K562 (cell line): Measurements from ENCODE around the gene ACAP3. TPM values are rescaled to one million over a fixed set of nuclear protein-coding genes. Genes with fewer than 3 reads are reported as not detected.

ENCODE experiments used
- CREB1 ChIP-seq, 2 experiments: sonication (generic) in 1 of 2; formaldehyde crosslinking in 1 of 2; IDR thresholded peaks; 2 replicates each; pipeline versions ENCODE4 v1.6.1 to v1.8.0; 2012 to 2022; ENCODE audit warnings: inconsistent platforms in 1 of 2, mild to moderate bottlenecking in 1 of 2, missing genetic modification reagents in 1 of 2, moderate library complexity in 1 of 2
- DDX20 ChIP-seq: fragments of 450-650 bp; IDR thresholded peaks from 2 replicates; pipeline ENCODE4 v1.6.1; 2016; ENCODE audit warnings: missing genetic modification characterization, low read depth, mild to moderate bottlenecking, missing compliant biosample characterization, moderate library complexity
- ETV6 ChIP-seq, 3 experiments: fragments of 150-350 bp in 1 of 3; sonication (generic) in 1 of 3; formaldehyde crosslinking in 1 of 3; IDR thresholded peaks; 2 replicates each; pipeline versions ENCODE4 v1.6.1 to v1.8.0; 2014 to 2022; ENCODE audit warnings: borderline replicate concordance in 2 of 3, low read depth in 2 of 3, antibody characterized with exemption in 1 of 3, low read length in 1 of 3, mild to moderate bottlenecking in 1 of 3, missing genetic modification reagents in 1 of 3
- GABPB2 ChIP-seq: fragments of 250-450 bp; sonication (Bioruptor Pico); conservative IDR thresholded peaks from 2 replicates; pipeline ENCODE4 v1.5.1; 2021; ENCODE audit warnings: mild to moderate bottlenecking
- GATAD2A ChIP-seq: fragments of 450-650 bp; IDR thresholded peaks from 2 replicates; pipeline ENCODE4 v1.6.1; 2017
- GMEB1 ChIP-seq: fragments of 250-450 bp; sonication (Bioruptor Pico); IDR thresholded peaks from 2 replicates; pipeline ENCODE4 v1.4.0; 2020; ENCODE audit warnings: mild to moderate bottlenecking
- HDGF ChIP-seq: fragments of 450-650 bp; IDR thresholded peaks from 2 replicates; pipeline ENCODE4 v1.6.1; 2016
- KDM5B ChIP-seq: fragments of 200-600 bp; sonication (generic); IDR thresholded peaks from 2 replicates; pipeline ENCODE4 v1.6.1; 2012; ENCODE audit warnings: low read depth, mild to moderate bottlenecking, moderate library complexity, low read length, control low read depth, inconsistent platforms; ENCODE audit not compliant: insufficient replicate concordance
- NR2F6 ChIP-seq: fragments of 450-650 bp; formaldehyde crosslinking; IDR thresholded peaks from 2 replicates; pipeline ENCODE4 v1.4.0; 2020; ENCODE audit warnings: mild to moderate bottlenecking
- SAP30 ChIP-seq: fragments of 200-600 bp; sonication (generic); IDR thresholded peaks from 2 replicates; pipeline ENCODE4 v1.6.1; 2012; ENCODE audit warnings: borderline replicate concordance, low read depth, mild to moderate bottlenecking, moderate library complexity, low read length, control low read depth, inconsistent platforms; ENCODE audit not compliant: insufficient read depth, poor library complexity, severe bottlenecking
- SIN3B ChIP-seq: fragments of 450-650 bp; IDR thresholded peaks from 2 replicates; pipeline ENCODE4 v1.6.1; 2017; ENCODE audit warnings: low read depth, mild to moderate bottlenecking, moderate library complexity
- SIRT6 ChIP-seq: IDR thresholded peaks from one replicate; pipeline ENCODE4 v1.6.1; 2012; ENCODE audit warnings: low read depth, mild to moderate bottlenecking, control low read depth, inconsistent platforms, low read length, moderate library complexity
- TSC22D4 ChIP-seq: fragments of 450-650 bp; IDR thresholded peaks from 2 replicates; pipeline ENCODE4 v1.6.1; 2016; ENCODE audit warnings: missing genetic modification characterization, missing biosample characterization, control low read depth
- VEZF1 ChIP-seq: fragments of 200-800 bp; sonication (Bioruptor generic); IDR thresholded peaks from 2 replicates; pipeline ENCODE4 v1.6.1; 2017; ENCODE audit warnings: missing genetic modification characterization, missing compliant biosample characterization
- ZNF589 ChIP-seq: fragments of 200-800 bp; sonication (Bioruptor generic); IDR thresholded peaks from 2 replicates; pipeline ENCODE4 v1.6.1; 2016; ENCODE audit warnings: low read depth, missing genetic modification characterization, missing compliant biosample characterization
- polyA plus RNA-seq, 8 experiments: library from polyadenylated mRNA; depleted of rRNA in 4 of 8; stranded (reverse) in 5 of 8; unstranded in 3 of 8; fragments of >200 nt; fragmentation: Nextera tagmentation in 2 of 8; fragmentation: Illumina TruSeq in 1 of 8; extraction: Ambion mirVana in 2 of 8; extraction: Trizol in 1 of 8; gene quantifications; 2 replicates each; pipeline versions ENCODE4 v1.2.1 to v1.2.3, GENCODE V29; 2011 to 2014; ENCODE audit warnings: inconsistent platforms in 1 of 8, missing spikeins in 1 of 8
- total RNA-seq, 7 experiments: library from RNA; depleted of rRNA in 6 of 7; stranded (reverse); fragments of >200 nt in 6 of 7; fragmentation: Illumina TruSeq in 2 of 7; extraction: Trizol in 2 of 7; gene quantifications; 2 replicates each; pipeline versions ENCODE4 v1.2.1 to v1.2.3, GENCODE V29; 2011 to 2021; ENCODE audit warnings: low replicate concordance in 1 of 7
- TF ChIP-seq, protein P1 (sequence below): fragments of 200-800 bp; sonication (Bioruptor generic); IDR thresholded peaks from 2 replicates; pipeline ENCODE4 v1.6.1; 2016; ENCODE audit warnings: missing genetic modification characterization, missing compliant biosample characterization
- TF ChIP-seq, protein P2 (sequence below): sonication (generic); formaldehyde crosslinking; IDR thresholded peaks from 2 replicates; pipeline ENCODE4 v1.9.0; 2022; ENCODE audit warnings: mild to moderate bottlenecking, missing genetic modification reagents

ACAP3 gene
- total and polyA plus RNA-seq, 9 of the 15 experiments (the other 6 are each of a cell fraction or from before 2014, with no cell fraction given): 0.01 to 49.0 (median 12.0) TPM

DNA sequence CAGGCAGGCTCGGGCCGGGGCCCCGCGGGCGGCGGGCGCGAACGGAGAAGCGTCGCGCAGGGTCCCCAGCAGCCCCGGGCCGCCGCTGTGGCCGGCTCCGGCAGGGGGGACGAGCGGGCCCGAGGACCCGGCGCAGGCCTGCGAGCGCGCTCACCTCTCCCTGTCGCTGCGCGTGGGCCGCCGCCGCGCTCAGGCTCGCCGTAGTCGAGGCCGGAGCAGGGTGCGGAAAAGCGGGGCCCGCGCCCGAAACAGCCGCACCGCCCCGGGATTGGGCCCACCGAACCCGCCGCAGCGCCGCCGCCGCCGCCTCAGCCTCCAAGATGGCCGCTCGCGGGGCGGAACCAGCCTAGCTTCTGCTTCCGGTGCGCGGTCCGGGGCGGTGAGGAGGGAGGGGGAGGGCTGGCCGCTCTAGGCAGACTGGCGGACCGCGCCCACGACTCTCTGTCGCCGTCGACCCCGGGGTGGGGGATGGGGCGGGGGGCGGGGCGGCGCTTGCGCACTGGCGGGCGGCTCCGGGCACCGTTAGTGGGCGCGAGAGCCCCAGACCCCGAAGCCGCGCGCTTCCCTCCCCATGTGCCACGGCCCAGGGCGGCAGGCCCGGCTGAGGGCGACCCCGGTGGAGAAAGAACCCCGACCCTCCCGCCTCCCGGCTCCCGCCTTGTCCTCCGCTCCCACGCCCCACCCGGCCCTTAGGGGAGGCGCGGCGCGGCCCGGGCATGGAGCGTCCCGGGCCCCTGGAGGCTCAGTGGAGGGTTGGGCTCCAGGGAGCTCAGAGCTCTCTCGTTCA, 34.0 kb downstream of the ACAP3 start, which contains the start of gene UBE2J2 (continued):
- TF ChIP-seq, protein P1, sequence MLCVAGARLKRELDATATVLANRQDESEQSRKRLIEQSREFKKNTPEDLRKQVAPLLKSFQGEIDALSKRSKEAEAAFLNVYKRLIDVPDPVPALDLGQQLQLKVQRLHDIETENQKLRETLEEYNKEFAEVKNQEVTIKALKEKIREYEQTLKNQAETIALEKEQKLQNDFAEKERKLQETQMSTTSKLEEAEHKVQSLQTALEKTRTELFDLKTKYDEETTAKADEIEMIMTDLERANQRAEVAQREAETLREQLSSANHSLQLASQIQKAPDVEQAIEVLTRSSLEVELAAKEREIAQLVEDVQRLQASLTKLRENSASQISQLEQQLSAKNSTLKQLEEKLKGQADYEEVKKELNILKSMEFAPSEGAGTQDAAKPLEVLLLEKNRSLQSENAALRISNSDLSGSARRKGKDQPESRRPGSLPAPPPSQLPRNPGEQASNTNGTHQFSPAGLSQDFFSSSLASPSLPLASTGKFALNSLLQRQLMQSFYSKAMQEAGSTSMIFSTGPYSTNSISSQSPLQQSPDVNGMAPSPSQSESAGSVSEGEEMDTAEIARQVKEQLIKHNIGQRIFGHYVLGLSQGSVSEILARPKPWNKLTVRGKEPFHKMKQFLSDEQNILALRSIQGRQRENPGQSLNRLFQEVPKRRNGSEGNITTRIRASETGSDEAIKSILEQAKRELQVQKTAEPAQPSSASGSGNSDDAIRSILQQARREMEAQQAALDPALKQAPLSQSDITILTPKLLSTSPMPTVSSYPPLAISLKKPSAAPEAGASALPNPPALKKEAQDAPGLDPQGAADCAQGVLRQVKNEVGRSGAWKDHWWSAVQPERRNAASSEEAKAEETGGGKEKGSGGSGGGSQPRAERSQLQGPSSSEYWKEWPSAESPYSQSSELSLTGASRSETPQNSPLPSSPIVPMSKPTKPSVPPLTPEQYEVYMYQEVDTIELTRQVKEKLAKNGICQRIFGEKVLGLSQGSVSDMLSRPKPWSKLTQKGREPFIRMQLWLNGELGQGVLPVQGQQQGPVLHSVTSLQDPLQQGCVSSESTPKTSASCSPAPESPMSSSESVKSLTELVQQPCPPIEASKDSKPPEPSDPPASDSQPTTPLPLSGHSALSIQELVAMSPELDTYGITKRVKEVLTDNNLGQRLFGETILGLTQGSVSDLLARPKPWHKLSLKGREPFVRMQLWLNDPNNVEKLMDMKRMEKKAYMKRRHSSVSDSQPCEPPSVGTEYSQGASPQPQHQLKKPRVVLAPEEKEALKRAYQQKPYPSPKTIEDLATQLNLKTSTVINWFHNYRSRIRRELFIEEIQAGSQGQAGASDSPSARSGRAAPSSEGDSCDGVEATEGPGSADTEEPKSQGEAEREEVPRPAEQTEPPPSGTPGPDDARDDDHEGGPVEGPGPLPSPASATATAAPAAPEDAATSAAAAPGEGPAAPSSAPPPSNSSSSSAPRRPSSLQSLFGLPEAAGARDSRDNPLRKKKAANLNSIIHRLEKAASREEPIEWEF (CRISPR knock-in tag): no peak
- TF ChIP-seq NR2F6 (CRISPR knock-in tag) (no peak), SIRT6 (no peak), ZNF589 (no peak), KDM5B (peak; percentile 56), GMEB1 (CRISPR knock-in tag) (peak; percentile 66), VEZF1 (CRISPR knock-in tag) (peak; percentile 96), TSC22D4 (tag) (no peak), DDX20 (tag) (no peak), HDGF (no peak), GABPB2 (CRISPR knock-in tag) (no peak), GATAD2A (0 out of 2 replicates have a peak, but pooled peaks have one; percentile 35), SIN3B (peak; percentile 91), ETV6 (IDR thresholded peaks at IDR 0.05; ENCODE audit: borderline replicate concordance in 1 of 2, low read depth in 2 of 2, low read length in 1 of 2) (no peak), ETV6 (CRISPR knock-in tag; IDR thresholded peaks at IDR 0.05; ENCODE audit: borderline replicate concordance) (no peak), SAP30 (no peak), CREB1 (IDR thresholded peaks at IDR 0.05) (no peak; the same call in 1 of the 2 replicates), CREB1 (CRISPR knock-in tag; IDR thresholded peaks at IDR 0.05) (peak; percentile 53)
- TF ChIP-seq, protein P2, sequence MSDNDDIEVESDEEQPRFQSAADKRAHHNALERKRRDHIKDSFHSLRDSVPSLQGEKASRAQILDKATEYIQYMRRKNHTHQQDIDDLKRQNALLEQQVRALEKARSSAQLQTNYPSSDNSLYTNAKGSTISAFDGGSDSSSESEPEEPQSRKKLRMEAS: peak; percentile 54; the same call in 1 of the 2 replicates
